Activated CD8-positive, alpha-beta T cell treated with anti-CD3 and anti-CD28 coated beads, Interleukin-2, amount 10 ng/mL, durations not matched to agents 7 days and 5 days (primary cell): ENCODE results near the gene ZBTB16. TPM values are rescaled to one million over a fixed set of nuclear protein-coding genes. Genes with fewer than 3 reads are reported as not detected.

Experiments used
- ATAC-seq: fragments of 150-1000 bp; cut with Tn5 transposase; one replicate; pipeline ENCODE4 v1.10.0; 2021; ENCODE audit warnings: moderate library complexity
- CTCF ChIA-PET: fragments of 350-600 bp; sonication (Branson Sonifier 250); formaldehyde crosslinking; loops from one replicate; lab custom pipeline; 2021; ENCODE audit warnings: antibody characterized with exemption; lab: Charles Lee
- POLR2A ChIA-PET: fragments of 350-600 bp; sonication (Branson Sonifier 250); formaldehyde crosslinking; loops from one replicate; lab custom pipeline; 2021; ENCODE audit warnings: antibody characterized with exemption; lab: Charles Lee
- DNase-seq: peaks from one replicate; pipeline ENCODE4 v3.0.0-alpha.2; 2020
- H3K27ac Mint-ChIP-seq: one replicate; pipeline ENCODE4 v1.8.0; 2021; ENCODE audit warnings: mild to moderate bottlenecking, mixed read lengths
- H3K27me3 Mint-ChIP-seq: one replicate; pipeline ENCODE4 v1.8.0; 2021; ENCODE audit warnings: low read depth, mixed read lengths
- H3K36me3 Mint-ChIP-seq: one replicate; pipeline ENCODE4 v1.8.0; 2021; ENCODE audit warnings: low read depth, mixed read lengths
- H3K4me1 Mint-ChIP-seq: one replicate; pipeline ENCODE4 v1.8.0; 2021; ENCODE audit warnings: low read depth, mixed read lengths
- H3K4me3 Mint-ChIP-seq: one replicate; pipeline ENCODE4 v1.8.0; 2021; ENCODE audit warnings: mild to moderate bottlenecking, mixed read lengths
- H3K9me3 Mint-ChIP-seq: one replicate; pipeline ENCODE4 v1.8.0; 2022; ENCODE audit warnings: mixed read lengths; ENCODE audit not compliant: insufficient read depth
- total RNA-seq, 2 experiments: library from RNA; stranded (reverse); gene quantifications; one replicate each; pipeline ENCODE4 v1.2.3, GENCODE V29; 2021

Gene ZBTB16
- total RNA-seq, 2 experiments from 2014 or later = 16.3 to 16.4 TPM

GRCh38 chr11:114057605-114058004 lies 1.9 kb upstream of the ZBTB16 start:
- peaks cover 2% of the 10 kb centered on the region for H3K36me3 Mint-ChIP-seq
- POLR2A ChIA-PET = no interaction called here
- ATAC-seq (no peak), DNase-seq (no peak)
- H3K27me3 Mint-ChIP-seq = peaks cover 57% of the 10 kb centered on the region
- H3K4me1 Mint-ChIP-seq = peaks cover 21% of the 10 kb centered on the region
- H3K4me3 Mint-ChIP-seq = no peak overlapping the region
- H3K27ac Mint-ChIP-seq = no peak overlapping the region
- H3K9me3 Mint-ChIP-seq = no peaks in the 10 kb centered on the region
- CTCF ChIA-PET = interaction anchor here (1.2 to 1.5 kb wide), 3 partner anchors 27 to 204 kb away, joined by 3 to 4 read pairs (median 4); no protein-coding TSS in a partner anchor

GRCh38 chr11:114058026-114058706 lies 1.3 kb upstream of the ZBTB16 start:
- CTCF ChIA-PET = interaction anchor here (1.2 to 4.1 kb wide), 5 partner anchors 14 to 203 kb away, joined by 3 to 23 read pairs (median 4); no protein-coding TSS in a partner anchor
- Mint-ChIP-seq H3K4me3 (peak overlapping the region; percentile 44), H3K27ac (no peak overlapping the region), H3K27me3 (peaks cover 57% of the 10 kb centered on the region), H3K4me1 (peaks cover 21% of the 10 kb centered on the region), H3K9me3 (no peaks in the 10 kb centered on the region), H3K36me3 (peaks cover 3% of the 10 kb centered on the region)
- no peak for ATAC-seq
- POLR2A ChIA-PET = no interaction called here
- no peak for DNase-seq

- peaks cover 7% of the 10 kb centered on the region for H3K36me3 Mint-ChIP-seq
- POLR2A ChIA-PET = no interaction called here
- H3K9me3 Mint-ChIP-seq = no peaks in the 10 kb centered on the region
- CTCF ChIA-PET = interaction anchor here (0.8 to 4.1 kb wide), 8 partner anchors 14 to 204 kb away, joined by 3 to 23 read pairs (median 4); no protein-coding TSS in a partner anchor
- H3K27ac Mint-ChIP-seq = peak overlapping the region; percentile 57
- ATAC-seq = no peak
- H3K4me1 Mint-ChIP-seq = peaks cover 21% of the 10 kb centered on the region
- no peak for DNase-seq
- peak overlapping the region; percentile 79 for H3K4me3 Mint-ChIP-seq
- H3K27me3 Mint-ChIP-seq = peaks cover 55% of the 10 kb centered on the region
Observed at GRCh38 chr11:114058871-114059277, 637 bp upstream of the ZBTB16 start.

- DNase-seq = peak; percentile 59
- CTCF ChIA-PET = interaction anchor here (1.0 to 4.1 kb wide), 10 partner anchors 12 to 201 kb away, joined by 3 to 23 read pairs (median 4); no protein-coding TSS in a partner anchor
- Mint-ChIP-seq H3K27me3 (peaks cover 49% of the 10 kb centered on the region), H3K27ac (peak overlapping the region; percentile 61), H3K4me3 (peak overlapping the region; percentile 83), H3K36me3 (peaks cover 11% of the 10 kb centered on the region), H3K9me3 (no peaks in the 10 kb centered on the region), H3K4me1 (peaks cover 24% of the 10 kb centered on the region)
- ATAC-seq = peak; percentile 30
- POLR2A ChIA-PET = interaction anchor here (0.7 to 1.3 kb wide), 2 partner anchors 13 to 164 kb away, joined by 3 read pairs; no protein-coding TSS in a partner anchor
Observed at GRCh38 chr11:114059984-114060391, 477 bp downstream of the ZBTB16 start.

GRCh38 chr11:114060392-114061047 lies 1.0 kb downstream of the ZBTB16 start:
- ChIA-PET POLR2A (interaction anchor here (0.7 to 1.3 kb wide), 4 partner anchors 12 to 165 kb away, joined by 3 to 4 read pairs (median 3); no protein-coding TSS in a partner anchor), CTCF (interaction anchor here (1.0 to 4.1 kb wide), 10 partner anchors 12 to 201 kb away, joined by 3 to 23 read pairs (median 4); no protein-coding TSS in a partner anchor)
- Mint-ChIP-seq H3K36me3 (peaks cover 13% of the 10 kb centered on the region), H3K9me3 (no peaks in the 10 kb centered on the region), H3K4me3 (peak overlapping the region; percentile 83), H3K4me1 (peaks cover 25% of the 10 kb centered on the region), H3K27ac (peak overlapping the region; percentile 61), H3K27me3 (peaks cover 46% of the 10 kb centered on the region)
- peak; percentile 56 for ATAC-seq
- DNase-seq = peak; percentile 47

GRCh38 chr11:114061048-114061680 lies 1.7 kb downstream of the ZBTB16 start:
- peaks cover 46% of the 10 kb centered on the region for H3K27me3 Mint-ChIP-seq
- ATAC-seq = peak; percentile 4

GRCh38 chr11:114061681-114062049 lies 2.2 kb downstream of the ZBTB16 start:
- ATAC-seq = no peak
- POLR2A ChIA-PET = interaction anchor here (1.0 to 1.3 kb wide), 2 partner anchors 11 to 13 kb away, joined by 3 to 4 read pairs; no protein-coding TSS in a partner anchor
- Mint-ChIP-seq H3K4me3 (peak overlapping the region; percentile 83), H3K27ac (no peak overlapping the region), H3K36me3 (peaks cover 13% of the 10 kb centered on the region), H3K4me1 (peaks cover 25% of the 10 kb centered on the region), H3K27me3 (peaks cover 41% of the 10 kb centered on the region), H3K9me3 (no peaks in the 10 kb centered on the region)
- DNase-seq = no peak
- CTCF ChIA-PET = interaction anchor here (1.7 to 4.1 kb wide), 2 partner anchors 111 to 199 kb away, joined by 6 to 23 read pairs; no protein-coding TSS in a partner anchor

More at GRCh38 chr11:114061048-114061680, 1.7 kb downstream of the ZBTB16 start:
- ChIA-PET POLR2A (interaction anchor here (1.0 to 1.3 kb wide), 3 partner anchors 11 to 13 kb away, joined by 3 to 4 read pairs (median 3); no protein-coding TSS in a partner anchor), CTCF (interaction anchor here (1.0 to 4.1 kb wide), 7 partner anchors 13 to 200 kb away, joined by 3 to 23 read pairs (median 4); no protein-coding TSS in a partner anchor)
- peak; percentile 33 for DNase-seq
- peaks cover 13% of the 10 kb centered on the region for H3K36me3 Mint-ChIP-seq
- H3K4me1 Mint-ChIP-seq = peaks cover 25% of the 10 kb centered on the region
- H3K9me3 Mint-ChIP-seq = no peaks in the 10 kb centered on the region
- peak overlapping the region; percentile 60 for H3K27ac Mint-ChIP-seq
- H3K4me3 Mint-ChIP-seq = peak overlapping the region; percentile 83

- no peak for ATAC-seq
- H3K36me3 Mint-ChIP-seq = peaks cover 17% of the 10 kb centered on the region
- H3K4me1 Mint-ChIP-seq = peaks cover 28% of the 10 kb centered on the region
- no peak for DNase-seq
- CTCF ChIA-PET = interaction anchor here (1.0 to 4.1 kb wide), 3 partner anchors 130 to 199 kb away, joined by 3 to 23 read pairs (median 3); no protein-coding TSS in a partner anchor
- H3K27ac Mint-ChIP-seq = no peak overlapping the region
- POLR2A ChIA-PET = no interaction called here
- H3K9me3 Mint-ChIP-seq = no peaks in the 10 kb centered on the region
- H3K27me3 Mint-ChIP-seq = peaks cover 35% of the 10 kb centered on the region
- peak overlapping the region; percentile 4 for H3K4me3 Mint-ChIP-seq
Observed at GRCh38 chr11:114062272-114062671, 2.8 kb downstream of the ZBTB16 start.

GRCh38 chr11:114063149-114063828 lies 3.8 kb downstream of the ZBTB16 start:
- peaks cover 23% of the 10 kb centered on the region for H3K4me1 Mint-ChIP-seq
- CTCF ChIA-PET = interaction anchor here (1.0 to 1.1 kb wide), 2 partner anchors 129 to 197 kb away, joined by 3 read pairs; no protein-coding TSS in a partner anchor
- DNase-seq = no peak
- no peak for ATAC-seq
- peaks cover 24% of the 10 kb centered on the region for H3K27me3 Mint-ChIP-seq
- POLR2A ChIA-PET = no interaction called here
- H3K27ac Mint-ChIP-seq = no peak overlapping the region
- no peak overlapping the region for H3K4me3 Mint-ChIP-seq
- H3K9me3 Mint-ChIP-seq = no peaks in the 10 kb centered on the region
- peaks cover 17% of the 10 kb centered on the region for H3K36me3 Mint-ChIP-seq

- H3K36me3 Mint-ChIP-seq = peaks cover 17% of the 10 kb centered on the region
Observed at GRCh38 chr11:114063829-114064201, 4.3 kb downstream of the ZBTB16 start.

More at GRCh38 chr11:114063829-114064201, 4.3 kb downstream of the ZBTB16 start:
- H3K27ac Mint-ChIP-seq = no peak overlapping the region
- DNase-seq (no peak), ATAC-seq (no peak)
- no peak overlapping the region for H3K4me3 Mint-ChIP-seq
- H3K4me1 Mint-ChIP-seq = peaks cover 22% of the 10 kb centered on the region
- peaks cover 21% of the 10 kb centered on the region for H3K27me3 Mint-ChIP-seq
- no peaks in the 10 kb centered on the region for H3K9me3 Mint-ChIP-seq
- ChIA-PET POLR2A (no interaction called here), CTCF (no interaction called here)
